Glutamatergic neuron (in vitro differentiated cells): ENCODE measurements around the gene ECHS1. TPM values are rescaled to one million over a fixed set of nuclear protein-coding genes. Genes with fewer than 3 reads are reported as not detected.
"Not testable (repeated sequence)": the region's sequence is repeated elsewhere in the genome, so short reads cannot be mapped to it uniquely, and the experiment has no call there.

Experiments used
- DNase-seq: peaks from one replicate; pipeline ENCODE4 v3.0.0; 2022
- H3K27ac Mint-ChIP-seq: one replicate; pipeline ENCODE4 v1.8.0; 2020; ENCODE audit warnings: mild to moderate bottlenecking, mixed read lengths, inconsistent platforms; ENCODE audit not compliant: unreplicated experiment
- H3K27me3 Mint-ChIP-seq: one replicate; pipeline ENCODE4 v1.8.0; 2020; ENCODE audit warnings: mild to moderate bottlenecking, moderate library complexity, mixed read lengths, inconsistent platforms; ENCODE audit not compliant: unreplicated experiment
- H3K36me3 Mint-ChIP-seq: one replicate; pipeline ENCODE4 v1.8.0; 2020; ENCODE audit warnings: mild to moderate bottlenecking, mixed read lengths, inconsistent platforms; ENCODE audit not compliant: unreplicated experiment
- H3K4me1 Mint-ChIP-seq: one replicate; pipeline ENCODE4 v1.8.0; 2020; ENCODE audit warnings: mild to moderate bottlenecking, low read depth, mixed read lengths, inconsistent platforms; ENCODE audit not compliant: unreplicated experiment
- H3K4me3 Mint-ChIP-seq: one replicate; pipeline ENCODE4 v1.8.0; 2020; ENCODE audit warnings: mild to moderate bottlenecking, mixed read lengths, inconsistent platforms; ENCODE audit not compliant: unreplicated experiment
- H3K9me3 Mint-ChIP-seq: one replicate; pipeline ENCODE4 v1.8.0; 2020; ENCODE audit warnings: mild to moderate bottlenecking, moderate library complexity, mixed read lengths, inconsistent platforms; ENCODE audit not compliant: unreplicated experiment
- CTCF ChIP-seq: fragments of 200-600 bp; sonication (generic); IDR thresholded peaks from one replicate; pipeline ENCODE4 v1.5.0; 2021; ENCODE audit not compliant: partially characterized antibody, unreplicated experiment
- total RNA-seq: library from RNA; stranded (reverse); fragmentation: NEBNext Ultra II Directional; extraction: Animal tissue kit (Norgen Biotek cat#: 25700); gene quantifications from one replicate; pipeline ENCODE4 v1.2.1, GENCODE V29; 2021; ENCODE audit not compliant: unreplicated experiment

Gene ECHS1
- total RNA-seq, 1 donor from 2014 or later = 64.2 TPM

GRCh38 chr10:133420028-133420427, 46.9 kb upstream of the ECHS1 start:
- TF ChIP-seq CTCF = no peak
- Mint-ChIP-seq H3K36me3 (peaks cover 13% of the 10 kb centered on the region), H3K27ac (no peak overlapping the region), H3K9me3 (peaks cover 17% of the 10 kb centered on the region), H3K27me3 (peaks cover 12% of the 10 kb centered on the region), H3K4me1 (no peaks in the 10 kb centered on the region), H3K4me3 (no peak overlapping the region)
- DNase-seq = no peak

- H3K27me3 Mint-ChIP-seq = peaks cover 12% of the 10 kb centered on the region
- H3K4me3 Mint-ChIP-seq = no peak overlapping the region
- H3K27ac Mint-ChIP-seq = peak overlapping the region; percentile 28
Measured at GRCh38 chr10:133419211-133419950, 46.2 kb upstream of the ECHS1 start.

GRCh38 chr10:133418289-133418993, 45.3 kb upstream of the ECHS1 start:
- Mint-ChIP-seq H3K4me3 (no peak overlapping the region), H3K9me3 (peaks cover 20% of the 10 kb centered on the region), H3K27ac (no peak overlapping the region), H3K27me3 (peaks cover 13% of the 10 kb centered on the region), H3K4me1 (no peaks in the 10 kb centered on the region), H3K36me3 (peaks cover 17% of the 10 kb centered on the region)
- DNase-seq = no peak
- TF ChIP-seq CTCF = no peak

More at GRCh38 chr10:133419211-133419950, 46.2 kb upstream of the ECHS1 start:
- DNase-seq = no peak
- no peak for TF ChIP-seq CTCF
- Mint-ChIP-seq H3K36me3 (peaks cover 13% of the 10 kb centered on the region), H3K9me3 (peaks cover 17% of the 10 kb centered on the region), H3K4me1 (no peaks in the 10 kb centered on the region)

GRCh38 chr10:133415752-133416151, 42.6 kb upstream of the ECHS1 start:
- H3K27me3 Mint-ChIP-seq = peaks cover 10% of the 10 kb centered on the region
- no peak overlapping the region for H3K27ac Mint-ChIP-seq
- H3K36me3 Mint-ChIP-seq = peaks cover 41% of the 10 kb centered on the region
- no peak for DNase-seq
- H3K4me3 Mint-ChIP-seq = no peak overlapping the region
- H3K9me3 Mint-ChIP-seq = peaks cover 32% of the 10 kb centered on the region
- H3K4me1 Mint-ChIP-seq = no peaks in the 10 kb centered on the region
- no peak for TF ChIP-seq CTCF

- H3K27me3 Mint-ChIP-seq, H3K4me1 Mint-ChIP-seq, H3K27ac Mint-ChIP-seq, H3K4me3 Mint-ChIP-seq, DNase-seq: not testable (repeated sequence)
- Mint-ChIP-seq H3K36me3 (peaks cover 52% of the 10 kb centered on the region), H3K9me3 (peaks cover 32% of the 10 kb centered on the region)
Measured at GRCh38 chr10:133414401-133414800, 41.2 kb upstream of the ECHS1 start.
